OCI-LY7 (cell line): ENCODE measurements around the gene PHF12. TPM values are rescaled to one million over a fixed set of nuclear protein-coding genes. Genes with fewer than 3 reads are reported as not detected.

ENCODE experiments used
- BruUV-seq: library from RNA; stranded (reverse); fragments of 400-500 nt; replicated peaks from 2 replicates; lab custom pipeline; 2021; lab: Mats Ljungman, UMichigan
- CTCF ChIA-PET: fragments of 300-600 bp; sonication (Branson Sonifier 250); formaldehyde crosslinking; loops from one replicate; lab custom pipeline; 2022; ENCODE audit warnings: antibody characterized with exemption; ENCODE audit not compliant: unreplicated experiment; lab: Charles Lee
- POLR2A ChIA-PET: fragments of 300-600 bp; sonication (Branson Sonifier 250); formaldehyde crosslinking; loops from one replicate; lab custom pipeline; 2022; ENCODE audit warnings: antibody characterized with exemption; lab: Charles Lee
- DNase-seq: peaks from one replicate; pipeline ENCODE4 v3.0.0-alpha.2; 2015; ENCODE audit warnings: low spot score
- H2AFZ ChIP-seq: fragments of 200-600 bp; sonication (generic), shearing (Covaris generic); 2 replicates; pipeline ENCODE4 v1.6.1; 2014; ENCODE audit warnings: mild to moderate bottlenecking, antibody characterized with exemption, low read length, moderate library complexity
- H3K27ac ChIP-seq: fragments of 200-600 bp; sonication (generic); 2 replicates; pipeline ENCODE4 v1.5.1; 2014; ENCODE audit warnings: mixed run types, low read depth, mild to moderate bottlenecking, moderate library complexity, low read length, inconsistent platforms; ENCODE audit not compliant: poor library complexity, severe bottlenecking
- H3K36me3 ChIP-seq: fragments of 200-600 bp; sonication (generic); 2 replicates; pipeline ENCODE4 v1.6.1; 2014; ENCODE audit warnings: mild to moderate bottlenecking, antibody characterized with exemption, low read length, moderate library complexity, mixed read lengths; ENCODE audit not compliant: insufficient read depth
- H3K4me1 ChIP-seq: fragments of 200-600 bp; sonication (generic); 2 replicates; pipeline ENCODE4 v1.5.1; 2014; ENCODE audit warnings: mild to moderate bottlenecking, low read length; ENCODE audit not compliant: insufficient read depth, poor library complexity, severe bottlenecking
- H3K4me2 ChIP-seq: fragments of 200-600 bp; sonication (generic); 2 replicates; pipeline ENCODE4 v1.6.1; 2014; ENCODE audit warnings: mild to moderate bottlenecking, low read length
- H3K4me3 ChIP-seq: fragments of 200-600 bp; sonication (generic); 2 replicates; pipeline ENCODE4 v1.5.1; 2014; ENCODE audit warnings: mild to moderate bottlenecking, low read depth, low read length; ENCODE audit not compliant: poor library complexity, severe bottlenecking
- H3K79me2 ChIP-seq: fragments of 200-600 bp; sonication (generic); 2 replicates; pipeline ENCODE4 v1.6.1; 2016; ENCODE audit warnings: low read depth, mild to moderate bottlenecking, low read length, moderate library complexity, mixed read lengths; ENCODE audit not compliant: insufficient read depth
- H3K9me2 ChIP-seq: fragments of 200-600 bp; sonication (generic); 2 replicates; pipeline ENCODE4 v1.6.1; 2016; ENCODE audit warnings: mild to moderate bottlenecking, low read length, mixed read lengths; ENCODE audit not compliant: insufficient read depth
- H3K9me3 ChIP-seq: fragments of 200-600 bp; sonication (generic); 2 replicates; pipeline ENCODE4 v1.6.1; 2014; ENCODE audit warnings: mild to moderate bottlenecking, mixed run types, low read length, mixed read lengths
- H4K20me1 ChIP-seq: fragments of 200-600 bp; sonication (generic); 2 replicates; pipeline ENCODE4 v1.6.1; 2014; ENCODE audit warnings: mild to moderate bottlenecking, antibody characterized with exemption, low read length, moderate library complexity, mixed read lengths; ENCODE audit not compliant: insufficient read depth
- CTCF ChIP-seq: fragments of 200-600 bp; sonication (generic); conservative IDR thresholded peaks from 2 replicates; pipeline ENCODE4 v1.5.1; 2014; ENCODE audit warnings: mild to moderate bottlenecking, antibody characterized with exemption, low read length, moderate library complexity, mixed read lengths
- EZH2phosphoT487 ChIP-seq: fragments of 200-600 bp; sonication (generic); IDR thresholded peaks from 2 replicates; pipeline ENCODE4 v1.6.1; 2018; ENCODE audit warnings: low read depth, borderline replicate concordance, mild to moderate bottlenecking, mixed run types, antibody characterized with exemption, low read length, moderate library complexity, mixed read lengths
- intact Hi-C: fragments of 100-400 bp; cut with micrococcal nuclease; formaldehyde crosslinking; loops from one replicate; pipeline ENCODE4 v1.10.0; 2022; ENCODE audit not compliant: unreplicated experiment
- total RNA-seq, 2 experiments: library from RNA; depleted of rRNA in 1 of 2; stranded (reverse); fragments of >200 nt in 1 of 2; shearing (Covaris generic) in 1 of 2; gene quantifications; 2 replicates each; pipeline ENCODE4 v1.2.3, GENCODE V29; 2014 to 2022

PHF12 gene
- total RNA-seq, 2 experiments from 2014 or later = 40.6 to 62.5 TPM

GRCh38 chr17:28985950-28986713, 34.8 kb upstream of the PHF12 start:
- peaks cover 26% of the 10 kb centered on the region for H3K4me1 ChIP-seq
- TF ChIP-seq CTCF (no peak), EZH2phosphoT487 (no peak)
- POLR2A ChIA-PET = no interaction called here
- no peaks in the 10 kb centered on the region for H3K9me3 ChIP-seq
- H3K4me3 ChIP-seq = no peak overlapping the region
- intact Hi-C loops = no loop called here
- H3K4me2 ChIP-seq = no peak overlapping the region
- no peaks in the 10 kb centered on the region for H3K79me2 ChIP-seq
- H3K27ac ChIP-seq = no peak overlapping the region
- DNase-seq = no peak
- CTCF ChIA-PET = no interaction called here
- no peak overlapping the region for H2AFZ ChIP-seq
- H3K9me2 ChIP-seq = no peaks in the 10 kb centered on the region
- no peaks in the 10 kb centered on the region for H3K36me3 ChIP-seq
- no TSS peak for BruUV-seq
- no peaks in the 10 kb centered on the region for H4K20me1 ChIP-seq

- TF ChIP-seq CTCF (no peak), EZH2phosphoT487 (no peak)
- peak overlapping the region; percentile 70 for H3K27ac ChIP-seq
- CTCF ChIA-PET = no interaction called here
- POLR2A ChIA-PET = interaction anchor here (0.7 to 1.5 kb wide), 2 partner anchors 10 to 174 kb away, joined by 3 to 4 read pairs; no protein-coding TSS in a partner anchor
- no peaks in the 10 kb centered on the region for H4K20me1 ChIP-seq
- BruUV-seq = no TSS peak
- intact Hi-C loops = no loop called here
- H3K4me3 ChIP-seq = no peak overlapping the region
- H3K4me2 ChIP-seq = peak overlapping the region; percentile 64
- DNase-seq = no peak
- peak overlapping the region; percentile 93 for H2AFZ ChIP-seq
- H3K4me1 ChIP-seq = peaks cover 26% of the 10 kb centered on the region
- no peaks in the 10 kb centered on the region for H3K79me2 ChIP-seq
- no peaks in the 10 kb centered on the region for H3K36me3 ChIP-seq
- no peaks in the 10 kb centered on the region for H3K9me2 ChIP-seq
- no peaks in the 10 kb centered on the region for H3K9me3 ChIP-seq
Observed at GRCh38 chr17:28983286-28984230, 32.2 kb upstream of the PHF12 start.
